ENCODE measurements around the gene ADAMTS4.

ADAMTS4 gene

DNA sequence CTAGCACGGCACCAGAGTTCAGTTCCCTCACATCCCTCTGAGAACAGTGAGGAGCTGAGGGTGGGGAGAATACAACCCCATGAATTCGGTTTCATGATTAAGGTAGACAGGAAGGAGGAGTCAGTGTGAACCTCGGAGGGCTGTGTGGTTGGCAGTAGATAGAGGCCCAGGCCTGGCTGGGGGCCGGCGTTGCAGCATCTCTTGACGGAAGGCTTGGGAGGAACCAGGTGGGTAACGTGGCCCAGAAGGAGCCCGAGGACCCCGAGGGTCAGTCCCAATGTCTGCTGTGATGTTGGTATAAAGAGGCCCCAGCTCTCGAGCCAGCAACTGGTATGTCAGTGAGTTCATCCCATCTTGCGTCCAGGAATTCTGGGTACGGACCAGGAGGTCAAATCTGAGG lies 27.2 kb downstream of the ADAMTS4 start:
- no peak for FAIRE-seq

GRCh38 chr1:161171191-161171590 lies 27.7 kb downstream of the ADAMTS4 start:
- no peak for FAIRE-seq

GRCh38 chr1:161168906-161169305 lies 29.9 kb downstream of the ADAMTS4 start:
- no peak for FAIRE-seq

DNA sequence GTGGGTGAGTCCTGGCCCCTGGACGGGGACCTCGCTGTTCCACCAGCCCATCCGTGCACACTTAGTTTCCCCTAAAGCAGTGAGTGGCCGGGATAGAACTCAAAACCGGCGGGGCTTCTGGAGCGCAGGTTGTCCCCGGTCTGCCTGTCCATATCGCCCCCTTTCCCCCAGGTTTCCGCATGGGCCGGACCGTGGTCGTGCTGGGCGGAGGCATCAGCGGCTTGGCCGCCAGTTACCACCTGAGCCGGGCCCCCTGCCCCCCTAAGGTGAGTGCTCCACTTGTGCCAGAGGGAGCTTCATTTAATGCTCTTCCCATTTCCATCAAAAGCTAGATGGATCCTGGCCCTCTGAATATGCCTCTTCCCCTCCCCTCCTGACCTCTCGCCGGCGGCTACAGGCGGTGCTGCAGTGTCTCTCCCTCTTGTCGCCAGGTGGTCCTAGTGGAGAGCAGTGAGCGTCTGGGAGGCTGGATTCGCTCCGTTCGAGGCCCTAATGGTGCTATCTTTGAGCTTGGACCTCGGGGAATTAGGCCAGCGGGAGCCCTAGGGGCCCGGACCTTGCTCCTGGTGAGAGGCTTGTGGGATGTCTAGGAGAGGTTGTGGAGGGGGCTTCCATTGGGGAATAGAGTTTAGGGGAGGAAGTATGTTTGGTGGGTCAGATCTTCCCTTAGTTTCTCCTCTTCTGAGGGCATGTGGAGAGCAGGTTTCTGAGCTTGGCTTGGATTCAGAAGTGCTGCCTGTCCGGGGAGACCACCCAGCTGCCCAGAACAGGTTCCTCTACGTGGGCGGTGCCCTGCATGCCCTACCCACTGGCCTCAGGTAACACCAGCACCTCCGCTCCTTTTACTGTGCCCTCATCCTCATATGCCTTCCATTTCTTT lies 31.9 kb downstream of the ADAMTS4 start:
- no peak for FAIRE-seq

- FAIRE-seq: peak; percentile 98
Observed at GRCh38 chr1:161165742-161166668, 32.8 kb downstream of the ADAMTS4 start, which contains the start of gene PPOX. PPOX (plus strand) TSS chr1:161166426; CDS start chr1:161166848, 422 bp downstream.

DNA sequence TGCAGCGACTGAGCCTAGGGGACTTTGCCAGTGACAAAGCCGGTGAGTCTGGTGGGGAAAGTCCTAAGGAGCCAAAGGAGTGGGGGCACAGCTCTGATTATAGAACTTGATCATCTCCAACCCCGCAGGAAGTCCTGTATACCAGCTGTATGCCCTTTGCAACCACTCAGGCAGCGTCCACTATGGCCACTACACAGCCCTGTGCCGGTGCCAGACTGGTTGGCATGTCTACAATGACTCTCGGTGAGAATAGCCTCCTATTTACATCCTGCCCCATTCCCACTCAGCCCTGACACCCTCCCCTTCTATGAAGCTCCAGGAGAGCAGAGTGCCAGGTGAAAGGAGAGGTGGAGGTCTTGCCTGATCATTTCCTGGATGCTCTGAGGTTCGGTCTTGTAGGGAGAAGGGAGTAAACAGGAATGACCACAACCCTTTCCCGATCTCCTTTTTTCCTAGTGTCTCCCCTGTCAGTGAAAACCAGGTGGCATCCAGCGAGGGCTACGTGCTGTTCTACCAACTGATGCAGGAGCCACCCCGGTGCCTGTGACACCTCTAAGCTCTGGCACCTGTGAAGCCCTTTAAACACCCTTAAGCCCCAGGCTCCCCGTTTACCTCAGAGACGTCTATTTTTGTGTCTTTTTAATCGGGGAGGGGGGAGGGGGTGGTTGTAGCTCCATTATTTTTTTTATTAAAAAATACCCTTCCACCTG lies 33.8 kb downstream of the ADAMTS4 start:
- no peak for FAIRE-seq

DNA sequence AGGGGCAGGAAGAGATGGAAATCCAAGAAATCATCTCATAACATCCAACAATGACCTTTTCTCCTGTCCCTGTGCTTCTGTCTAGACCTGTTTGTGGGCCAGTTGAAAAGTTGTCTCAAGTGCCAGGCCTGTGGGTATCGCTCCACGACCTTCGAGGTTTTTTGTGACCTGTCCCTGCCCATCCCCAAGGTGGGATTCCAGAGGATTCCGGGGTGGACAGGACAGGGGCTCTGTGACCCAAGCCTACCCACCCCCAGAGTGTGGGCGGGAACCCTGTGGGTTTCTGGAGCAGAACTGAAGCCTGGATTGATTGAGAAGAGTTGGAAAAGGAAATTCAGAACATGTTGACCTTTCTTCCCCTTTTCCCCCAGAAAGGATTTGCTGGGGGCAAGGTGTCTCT lies 35.1 kb downstream of the ADAMTS4 start:
- no peak for FAIRE-seq

DNA sequence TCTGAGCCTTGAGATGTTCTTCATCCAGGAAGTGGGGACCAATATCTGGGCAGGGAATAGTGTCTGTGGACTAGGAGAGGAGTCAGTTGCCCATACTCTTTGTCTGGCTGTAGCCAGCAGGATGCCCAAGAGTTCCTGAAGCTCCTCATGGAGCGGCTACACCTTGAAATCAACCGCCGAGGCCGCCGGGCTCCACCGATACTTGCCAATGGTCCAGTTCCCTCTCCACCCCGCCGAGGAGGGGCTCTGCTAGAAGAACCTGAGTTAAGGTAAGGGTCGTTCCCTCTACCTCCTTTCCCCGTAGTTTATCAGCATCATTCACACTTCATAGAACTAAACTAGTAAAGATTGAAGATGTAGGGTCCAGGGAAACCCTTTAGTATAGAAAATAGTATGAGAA lies 36.0 kb downstream of the ADAMTS4 start:
- FAIRE-seq: no peak

DNA sequence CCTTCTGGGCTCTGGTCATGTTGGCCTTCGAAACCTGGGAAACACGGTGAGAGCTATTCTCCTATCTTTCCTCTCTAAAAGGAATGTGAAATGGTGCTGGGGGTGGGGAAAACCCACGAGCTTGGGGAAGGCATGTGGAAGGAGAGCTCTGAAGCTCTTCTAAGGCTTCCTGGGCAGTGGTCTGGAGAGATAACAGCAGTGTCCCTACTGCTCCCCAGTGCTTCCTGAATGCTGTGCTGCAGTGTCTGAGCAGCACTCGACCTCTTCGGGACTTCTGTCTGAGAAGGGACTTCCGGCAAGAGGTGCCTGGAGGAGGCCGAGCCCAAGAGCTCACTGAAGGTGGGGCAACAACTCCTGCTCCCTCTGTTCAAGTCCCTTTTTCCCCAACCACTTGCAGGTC lies 36.8 kb downstream of the ADAMTS4 start:
- no peak for FAIRE-seq

GRCh38 chr1:161161652-161162051 lies 37.2 kb downstream of the ADAMTS4 start:
- FAIRE-seq: no peak

GRCh38 chr1:161160671-161161145 lies 38.1 kb downstream of the ADAMTS4 start:
- no peak for FAIRE-seq

- no peak for FAIRE-seq
Observed at GRCh38 chr1:161159913-161160243, 39.0 kb downstream of the ADAMTS4 start.

- peak; percentile 37 for FAIRE-seq
Observed at GRCh38 chr1:161159087-161159912, 39.6 kb downstream of the ADAMTS4 start, which contains the start of gene USP21. USP21 (plus strand) TSS chr1:161159500; CDS start chr1:161160641, 1,141 bp downstream.

DNA sequence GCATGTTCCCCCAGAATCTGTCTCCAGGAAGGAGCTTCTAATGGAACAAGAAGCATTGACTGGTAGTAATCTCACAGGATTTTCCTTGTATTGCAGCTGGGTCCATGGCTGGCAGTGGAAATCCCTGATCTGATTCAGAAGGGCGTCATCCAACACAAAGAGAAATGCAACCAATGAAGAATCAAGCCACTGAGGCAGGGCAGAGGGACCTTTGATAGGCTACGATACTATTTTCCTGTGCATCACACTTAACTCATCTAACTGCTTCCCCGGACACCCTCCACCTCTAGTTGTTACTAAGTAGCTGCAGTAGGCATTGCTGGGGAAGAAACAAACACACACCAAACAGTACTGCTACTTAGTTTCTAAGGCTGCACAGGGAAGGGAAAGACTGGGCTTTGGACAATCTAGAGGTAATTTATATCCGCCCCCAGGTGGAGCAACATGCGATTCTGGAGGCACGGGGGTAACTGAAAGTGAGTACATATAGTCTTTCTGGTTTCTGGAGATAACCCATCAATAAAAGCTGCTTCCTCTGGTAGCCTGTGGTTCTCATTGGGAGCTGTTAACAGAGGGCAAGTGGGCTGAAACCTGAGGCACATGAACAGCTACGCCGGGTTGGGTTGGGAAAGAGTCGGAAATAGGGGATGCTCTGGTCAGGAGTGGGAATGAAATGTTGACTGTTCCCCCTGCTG lies 40.4 kb downstream of the ADAMTS4 start:
- no peak for FAIRE-seq

DNA sequence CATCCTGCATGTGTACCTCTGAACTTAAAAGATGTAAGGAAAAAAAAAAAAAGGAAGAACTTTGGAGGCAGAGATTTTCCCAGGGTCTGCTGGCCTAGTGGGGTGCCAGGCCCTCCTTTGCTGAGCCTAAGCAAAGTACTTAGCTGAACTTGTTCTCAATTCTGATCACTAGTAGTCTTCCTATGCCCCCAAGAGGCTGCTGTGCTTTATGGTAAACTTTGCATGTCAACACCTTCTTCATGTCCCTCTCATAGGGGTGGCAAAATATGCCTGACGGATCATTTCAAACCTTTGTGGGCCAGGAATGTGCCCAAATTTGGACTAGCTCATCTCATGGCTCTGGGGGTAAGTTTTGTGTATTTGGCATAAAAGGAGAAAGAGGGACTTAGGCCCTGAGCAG lies 41.0 kb downstream of the ADAMTS4 start:
- FAIRE-seq: no peak

DNA sequence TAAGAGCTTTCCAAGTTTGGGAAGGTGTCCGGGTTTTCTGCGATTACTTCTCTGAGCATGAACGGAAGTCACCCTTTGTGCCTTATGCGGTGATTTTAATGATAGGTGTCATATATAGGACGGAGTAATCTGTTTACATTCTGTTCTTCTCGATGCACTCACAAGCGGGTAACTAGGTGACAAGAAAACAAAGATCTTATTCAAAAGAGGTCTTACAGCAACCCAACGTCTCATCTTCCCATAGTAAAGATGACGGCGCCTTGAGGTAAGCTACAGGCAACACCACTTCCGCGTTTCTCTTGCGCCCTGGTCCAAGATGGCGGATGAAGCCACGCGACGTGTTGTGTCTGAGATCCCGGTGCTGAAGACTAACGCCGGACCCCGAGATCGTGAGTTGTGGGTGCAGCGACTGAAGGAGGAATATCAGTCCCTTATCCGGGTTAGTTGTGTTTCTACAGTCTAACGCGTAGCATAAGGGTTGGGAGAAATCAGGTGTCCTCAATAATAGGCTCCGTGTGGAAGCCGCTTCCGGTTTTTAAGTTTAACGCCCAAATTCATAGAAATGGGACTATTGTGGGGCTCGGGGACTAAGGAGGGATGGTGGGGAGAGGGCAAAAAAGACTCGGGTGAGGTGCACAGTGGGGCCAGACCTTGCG lies 45.0 kb downstream of the ADAMTS4 start, which contains the start of gene UFC1:
UFC1 (plus strand) TSS at position 297 of the 656 bp plus-strand sequence; CDS start at position 317, 20 bp downstream.
- peak; percentile 85 for FAIRE-seq

DNA sequence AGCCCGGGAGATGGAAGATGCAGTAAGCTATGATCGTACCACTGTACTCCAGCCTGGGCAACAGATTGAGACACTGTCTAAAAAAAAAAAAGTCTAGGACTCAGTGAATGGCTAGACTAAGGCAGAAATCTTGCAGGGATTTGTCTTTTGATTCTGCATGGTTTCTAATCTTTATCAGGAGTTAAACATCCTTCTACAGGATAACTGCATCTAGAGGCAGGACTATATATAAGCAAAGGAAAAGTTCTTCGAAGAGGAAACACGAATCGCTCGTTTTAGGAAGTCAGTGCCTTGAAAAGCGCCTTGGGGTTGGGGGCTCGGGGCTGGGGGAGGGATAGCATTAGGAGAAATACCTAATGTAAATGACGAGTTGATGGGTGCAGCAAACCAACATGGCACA lies 45.7 kb downstream of the ADAMTS4 start:
- FAIRE-seq: no peak

- FAIRE-seq: no peak
Observed at GRCh38 chr1:161145832-161146231, 53.0 kb downstream of the ADAMTS4 start.

GRCh38 chr1:161140755-161141400 lies 58.0 kb downstream of the ADAMTS4 start:
- peak; percentile 7 for FAIRE-seq

DNA sequence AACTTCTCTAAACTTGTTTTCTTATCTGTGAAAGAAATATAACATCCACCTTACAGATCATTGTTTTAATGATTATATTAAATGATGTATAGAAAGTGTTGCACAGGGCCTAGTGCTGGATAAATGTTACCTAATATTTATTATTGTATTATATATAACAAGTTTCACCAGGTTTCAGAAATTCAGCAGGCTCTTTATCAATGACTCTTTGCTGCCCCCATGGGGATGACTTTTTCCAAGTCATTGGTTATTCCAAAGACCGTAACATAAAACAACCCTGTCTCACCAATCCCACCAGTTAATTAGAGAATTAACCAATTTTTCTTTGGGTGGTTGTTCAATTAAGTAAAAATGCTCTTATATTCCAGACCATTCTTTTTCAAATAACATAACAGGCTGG lies 59.1 kb downstream of the ADAMTS4 start:
- peak; percentile 93 for FAIRE-seq
